Erythroblast (primary cell): ENCODE data around the gene UGT1A7.
"Not testable (repeated sequence)": the region's sequence is repeated elsewhere in the genome, so short reads cannot be mapped to it uniquely, and the experiment has no call there.

Source experiments
- GATA1 ChIP-seq: IDR thresholded peaks from 2 replicates; pipeline ENCODE4 v1.6.1; 2011; ENCODE audit warnings: low read depth, mild to moderate bottlenecking, control low read depth, low read length, moderate library complexity
- POLR2A ChIP-seq: IDR thresholded peaks from 2 replicates; pipeline ENCODE4 v1.6.1; 2011; ENCODE audit warnings: mild to moderate bottlenecking, low read length

DNA sequence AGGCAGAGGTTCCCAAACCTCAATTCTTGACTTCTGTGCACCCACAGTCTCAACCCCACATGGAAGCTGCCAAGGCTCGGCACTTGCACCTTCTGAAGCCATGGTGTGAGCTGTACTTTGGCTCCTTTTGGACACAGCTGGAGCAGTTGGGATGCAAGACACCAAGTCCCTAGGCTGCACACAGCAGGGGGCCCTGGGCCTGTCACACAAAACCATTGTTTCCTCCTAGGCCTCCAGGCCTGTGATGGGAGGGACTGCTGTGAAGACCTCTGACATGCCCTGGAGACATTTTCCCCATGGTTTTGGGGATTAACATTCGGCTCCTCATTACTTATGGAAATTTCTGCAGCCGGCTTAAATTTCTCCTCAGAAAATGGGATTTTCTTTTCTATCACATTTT is 35.7 kb upstream of the UGT1A7 start:
- TF ChIP-seq POLR2A, GATA1: not testable (repeated sequence)
